NCI-H2196 (cell line): ENCODE data around the gene SEL1L.
"Not testable (repeated sequence)": the region's sequence is repeated elsewhere in the genome, so short reads cannot be mapped to it uniquely, and the experiment has no call there.

Experiments
- DNase-seq: peaks from one replicate; lab custom pipeline; 2025; ENCODE audit not compliant: unreplicated experiment; lab: John Stamatoyannopoulos, UW

Gene SEL1L

DNA sequence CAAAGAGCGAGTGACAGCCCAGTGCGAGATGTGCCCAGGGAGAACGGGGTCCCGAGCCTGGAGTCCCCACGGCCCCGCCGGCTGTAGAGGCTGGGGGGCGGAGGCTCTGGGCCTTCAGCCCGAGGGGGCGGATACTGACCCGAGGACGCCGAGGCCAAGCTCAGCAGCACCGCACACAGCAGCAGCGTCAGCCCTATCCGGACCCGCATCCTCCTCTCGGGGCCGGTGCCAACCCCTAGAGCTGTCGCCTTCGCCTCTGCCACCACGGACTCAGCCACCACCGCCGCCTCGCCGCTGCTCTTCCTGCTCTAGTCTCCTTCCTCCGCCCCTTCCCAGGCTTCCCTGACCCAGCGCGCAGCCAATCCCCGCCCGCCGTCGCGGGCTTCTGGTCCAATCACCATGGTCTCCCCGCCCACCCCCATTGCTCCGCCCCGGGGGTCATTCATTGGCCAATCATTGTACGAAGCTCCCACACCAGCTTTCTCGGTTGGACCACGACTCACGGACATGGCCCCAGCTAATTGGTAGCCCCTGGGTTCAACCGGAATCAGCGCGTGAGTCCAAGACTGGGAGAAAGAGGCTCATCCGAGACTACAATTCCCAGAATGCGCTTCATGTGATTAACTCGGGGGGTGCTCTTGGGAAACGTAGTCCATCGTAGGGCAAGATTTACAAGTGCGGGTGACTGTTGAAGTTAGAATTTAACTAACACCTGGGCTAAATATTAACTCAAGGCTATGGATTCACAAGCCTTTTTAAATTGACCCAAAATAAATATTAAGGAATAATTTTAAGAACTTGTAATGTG is at the start of gene SEL1L:
Gene SEL1L, minus strand, starts transcription at position 318 of the 808 bp plus-strand sequence. Its CDS starts 109 bp downstream, at position 209.
- DNase-seq, result peak; percentile 99

DNA sequence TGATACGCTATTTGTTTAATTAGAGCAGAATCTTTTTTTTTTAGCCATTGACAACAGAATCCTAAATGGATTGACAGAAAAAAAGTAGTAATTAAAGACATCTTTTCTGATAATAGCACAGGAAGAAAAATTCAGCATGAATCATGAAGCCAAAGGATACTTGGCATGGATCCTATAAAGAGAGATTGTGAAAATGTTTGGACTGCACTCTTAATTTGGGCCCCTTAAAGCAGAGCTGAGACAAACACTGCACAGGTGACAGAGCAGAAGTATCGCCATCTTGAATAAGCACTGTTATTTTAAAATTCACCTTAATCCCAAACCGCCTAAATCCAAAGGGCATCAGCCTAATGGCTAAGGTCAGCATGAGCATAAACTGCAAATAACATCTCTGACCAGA is 48.8 kb upstream of the SEL1L start:
- no peak for DNase-seq

DNA sequence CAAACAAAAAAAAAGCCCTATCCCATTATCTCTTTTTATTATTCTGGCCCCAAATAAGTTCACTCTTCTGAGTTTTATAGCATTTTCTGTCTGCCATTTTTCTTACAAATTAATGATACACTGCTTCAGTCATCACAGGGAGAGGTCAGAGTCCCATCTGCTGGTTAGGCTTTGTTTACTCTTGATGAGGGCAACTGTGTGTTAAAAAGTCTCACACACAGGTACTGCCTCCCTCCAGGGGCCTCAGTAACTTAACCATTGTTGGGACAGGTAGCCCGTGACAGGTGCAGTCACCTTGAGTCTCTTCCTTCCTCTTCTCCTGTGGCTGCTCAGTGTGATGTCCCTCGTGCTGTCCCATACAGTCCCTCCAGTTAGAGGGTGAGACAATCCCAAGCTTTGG is 45.5 kb upstream of the SEL1L start:
- no peak for DNase-seq

DNA sequence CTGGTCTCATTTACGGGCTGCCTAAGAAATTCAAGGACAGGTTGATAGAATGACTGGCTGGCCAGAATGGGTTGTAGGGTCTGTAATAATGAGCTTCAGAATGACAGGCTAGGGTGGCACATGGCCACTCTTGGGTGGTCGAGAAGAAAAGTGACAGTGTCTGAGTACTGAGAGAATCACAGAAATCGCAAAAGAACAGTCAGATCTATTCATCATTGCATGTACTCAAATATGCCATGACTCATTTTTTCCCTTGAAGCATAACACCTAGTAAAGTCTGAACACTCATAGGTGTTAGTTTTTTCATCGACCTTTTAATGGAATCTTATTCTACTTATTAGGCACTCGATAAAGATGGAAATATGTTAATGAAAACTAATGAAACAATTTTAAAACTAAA is 37.8 kb upstream of the SEL1L start:
- no peak for DNase-seq

DNA sequence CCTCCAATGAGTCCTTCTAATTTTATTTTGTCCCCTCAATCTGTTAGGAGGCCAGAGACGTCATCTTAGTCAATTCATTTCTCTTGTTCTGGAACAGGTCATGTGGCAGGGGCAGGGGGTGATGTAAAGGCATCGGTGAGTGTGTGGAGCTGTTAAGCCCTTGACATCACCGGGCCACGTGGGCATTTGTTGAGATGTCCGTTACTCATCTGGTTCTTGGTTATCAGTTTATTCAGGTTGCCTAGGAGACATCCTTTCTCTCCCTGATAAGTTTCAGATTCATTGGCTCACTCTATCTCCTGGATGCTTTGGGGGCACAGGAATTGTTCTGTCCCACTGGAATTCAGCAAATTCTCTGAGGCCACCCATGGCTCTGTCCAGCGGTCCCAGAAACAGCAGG is 33.6 kb upstream of the SEL1L start:
- no peak for DNase-seq

DNA sequence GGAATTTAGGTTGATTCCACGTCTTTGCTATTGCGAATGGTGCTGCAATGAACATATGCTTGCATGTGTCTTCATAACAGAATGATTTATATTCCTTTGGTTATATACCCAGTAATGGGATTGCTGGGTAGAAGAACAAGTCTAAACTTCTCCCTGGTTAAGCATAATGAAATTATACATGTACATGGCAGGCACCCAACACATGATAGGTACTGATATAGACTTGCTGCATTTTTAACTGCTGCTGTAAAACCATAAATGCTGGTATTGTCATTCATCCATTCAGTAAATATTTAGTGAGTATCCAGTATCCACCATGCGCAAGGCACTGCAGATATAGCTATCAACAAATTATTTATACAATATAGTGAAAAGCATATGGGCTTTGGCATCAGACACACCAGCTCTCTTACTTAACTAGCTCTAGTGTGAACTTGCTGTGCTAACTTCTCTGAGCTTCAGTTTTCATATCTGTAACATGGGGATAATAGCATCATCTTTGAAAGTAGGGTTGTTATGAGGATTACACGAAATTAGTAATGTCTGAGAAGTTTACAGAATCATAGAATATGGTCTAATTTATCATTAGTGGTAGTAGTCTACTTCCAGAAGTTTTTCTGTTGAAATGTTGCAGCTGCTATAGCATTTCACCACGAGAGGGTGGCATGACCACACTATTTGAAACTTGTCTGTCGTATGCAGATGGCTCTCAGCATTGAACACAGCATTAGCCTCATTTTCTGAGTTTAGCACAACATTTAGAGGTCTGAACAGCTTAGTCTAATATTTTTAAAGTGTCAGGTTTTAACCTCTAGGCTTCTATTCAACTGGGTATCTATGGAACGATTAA is 32.0 kb upstream of the SEL1L start:
- DNase-seq, result no peak

DNA sequence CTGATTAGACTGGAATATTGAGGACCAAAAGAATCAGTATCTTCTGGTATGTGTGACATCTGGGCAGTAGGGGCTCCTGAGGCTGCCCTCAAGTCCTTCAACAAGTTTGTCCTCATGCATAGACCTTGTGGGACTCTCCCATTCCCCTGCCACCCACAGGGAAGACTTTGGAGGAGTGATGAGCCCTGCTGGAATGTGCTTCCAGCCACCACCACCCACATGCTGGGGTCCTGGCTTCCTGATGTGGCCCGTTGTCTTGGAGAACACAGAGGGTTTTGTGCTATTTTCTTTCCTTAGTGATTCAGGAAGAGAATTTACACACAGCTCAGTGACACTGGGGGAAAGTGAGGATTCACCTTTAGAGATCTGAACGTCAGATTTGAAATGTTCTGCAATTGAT is 29.2 kb upstream of the SEL1L start:
- DNase-seq, result no peak

DNA sequence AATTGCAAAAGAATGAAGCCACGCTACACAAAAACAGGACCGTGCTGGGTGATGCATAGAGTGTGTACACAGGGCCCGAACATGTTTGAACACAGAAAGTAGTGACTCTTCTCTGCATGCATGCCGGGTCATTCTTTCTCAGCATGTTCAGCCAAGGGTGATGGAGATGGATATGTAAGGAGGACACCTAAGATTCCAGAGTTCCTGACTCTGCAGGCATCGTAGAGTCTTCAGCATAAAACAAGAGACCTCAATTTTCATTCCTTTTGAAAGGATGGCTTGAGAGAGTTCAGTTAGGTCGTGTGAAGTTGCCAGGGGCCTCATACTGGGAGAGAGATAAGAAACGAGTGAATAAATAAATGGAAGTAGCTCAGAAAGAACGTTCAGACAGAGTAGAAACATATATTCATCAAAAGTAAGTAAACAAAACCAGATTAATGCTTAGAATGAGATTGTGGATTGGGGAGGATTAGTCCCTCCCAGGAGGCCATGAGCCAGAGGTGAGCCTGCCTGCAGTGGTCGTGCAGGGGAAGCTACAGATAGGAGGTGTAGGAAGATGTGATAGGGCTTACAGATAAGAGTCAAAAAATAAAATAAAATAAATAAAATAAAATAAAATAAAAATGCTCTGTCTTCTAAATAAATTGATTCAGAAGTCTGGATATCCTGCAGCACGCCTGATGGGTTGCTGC is 27.6 kb upstream of the SEL1L start:
- DNase-seq, result no peak

DNA sequence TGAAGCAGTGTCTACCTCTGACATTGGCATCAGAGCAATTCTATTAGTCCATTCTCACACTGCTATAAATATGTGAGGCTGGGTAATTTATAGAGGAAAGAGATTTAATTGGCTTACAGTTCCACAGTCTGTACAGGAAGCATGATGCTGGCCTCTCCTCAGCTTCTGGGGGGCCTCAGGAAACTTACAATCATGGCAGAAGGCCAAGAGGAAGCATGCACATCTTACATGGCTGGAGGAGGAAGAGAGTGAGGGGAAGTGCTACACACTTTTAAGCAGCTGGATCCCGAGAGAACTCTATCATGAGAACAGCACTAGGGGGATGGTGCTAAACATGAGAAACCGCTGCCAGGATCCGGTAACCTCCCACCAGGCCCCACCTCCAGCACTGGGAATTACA is 25.7 kb upstream of the SEL1L start:
- no peak for DNase-seq

DNA sequence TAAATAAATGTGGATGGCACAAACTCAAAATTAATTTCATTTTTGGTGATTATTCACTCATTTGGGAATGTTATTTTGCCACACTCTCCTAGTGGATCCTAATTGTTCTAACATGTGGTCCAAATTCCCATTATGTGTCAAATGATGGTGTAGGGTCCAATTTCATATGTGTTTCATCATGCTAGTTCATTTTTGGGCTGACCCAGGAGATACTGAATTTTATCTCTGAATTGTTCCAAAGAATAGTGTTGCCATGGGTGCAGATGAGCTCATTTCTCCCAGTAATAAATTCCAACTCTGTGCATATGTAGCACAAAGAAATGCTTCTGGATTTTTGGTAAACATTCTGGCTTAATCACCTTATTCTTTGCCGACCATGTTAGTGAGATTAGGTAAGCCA is 23.5 kb upstream of the SEL1L start:
- no peak for DNase-seq

DNA sequence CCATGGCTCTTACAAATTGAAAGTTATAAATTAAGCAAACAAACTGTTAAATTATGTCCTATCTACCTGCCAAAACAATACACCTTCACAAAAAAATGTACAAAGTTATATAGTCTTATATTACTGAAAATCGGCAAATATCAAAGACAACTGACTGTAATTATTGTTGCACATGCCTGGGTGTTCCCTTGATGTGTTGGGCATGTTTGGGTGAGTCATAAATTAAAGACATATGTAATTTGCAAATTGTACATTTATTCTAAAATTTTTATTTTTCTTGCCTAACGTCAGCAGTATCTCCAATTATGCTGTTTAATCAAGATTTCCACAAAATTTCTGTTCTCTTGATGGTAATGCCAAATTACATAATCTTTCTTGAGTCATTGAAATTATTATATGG is 22.0 kb upstream of the SEL1L start:
- DNase-seq, result no peak

DNA sequence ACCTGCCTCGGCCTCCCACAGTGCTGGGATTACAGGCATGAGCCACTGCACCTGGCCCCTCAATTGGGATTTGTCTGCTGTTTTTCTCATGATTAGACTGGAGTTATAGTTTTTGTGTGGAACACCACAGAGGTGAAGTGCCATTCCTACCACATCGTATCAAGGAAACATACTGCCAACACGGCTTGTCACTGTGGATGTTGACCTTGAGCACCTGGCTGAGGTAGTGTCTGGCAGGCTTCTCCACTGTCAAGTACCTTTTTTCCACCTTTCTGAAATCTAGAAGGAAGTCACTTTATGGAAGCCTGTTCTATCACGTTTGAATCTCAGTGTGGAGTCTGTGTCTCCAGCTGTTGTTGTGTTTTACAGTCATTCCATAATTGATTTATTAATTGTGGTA is 21.4 kb upstream of the SEL1L start:
- no peak for DNase-seq

DNA sequence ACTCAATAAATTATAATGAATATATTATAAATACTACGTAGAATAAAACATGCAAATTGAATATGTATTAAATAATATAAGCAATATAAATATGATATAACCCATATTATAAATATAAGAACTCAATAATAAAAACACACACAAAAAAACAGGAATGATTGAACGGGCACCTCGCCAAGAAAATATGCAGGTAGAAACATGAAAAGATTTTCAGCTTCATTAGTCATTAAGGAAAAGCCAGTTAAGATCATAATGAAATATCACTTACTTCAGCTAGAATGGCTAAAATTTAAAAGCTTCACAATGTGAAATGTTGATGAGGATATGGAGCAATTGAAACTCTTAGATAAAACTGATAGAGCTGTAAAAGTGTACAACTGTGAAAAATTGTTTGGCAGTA is 17.8 kb upstream of the SEL1L start:
- no peak for DNase-seq

DNA sequence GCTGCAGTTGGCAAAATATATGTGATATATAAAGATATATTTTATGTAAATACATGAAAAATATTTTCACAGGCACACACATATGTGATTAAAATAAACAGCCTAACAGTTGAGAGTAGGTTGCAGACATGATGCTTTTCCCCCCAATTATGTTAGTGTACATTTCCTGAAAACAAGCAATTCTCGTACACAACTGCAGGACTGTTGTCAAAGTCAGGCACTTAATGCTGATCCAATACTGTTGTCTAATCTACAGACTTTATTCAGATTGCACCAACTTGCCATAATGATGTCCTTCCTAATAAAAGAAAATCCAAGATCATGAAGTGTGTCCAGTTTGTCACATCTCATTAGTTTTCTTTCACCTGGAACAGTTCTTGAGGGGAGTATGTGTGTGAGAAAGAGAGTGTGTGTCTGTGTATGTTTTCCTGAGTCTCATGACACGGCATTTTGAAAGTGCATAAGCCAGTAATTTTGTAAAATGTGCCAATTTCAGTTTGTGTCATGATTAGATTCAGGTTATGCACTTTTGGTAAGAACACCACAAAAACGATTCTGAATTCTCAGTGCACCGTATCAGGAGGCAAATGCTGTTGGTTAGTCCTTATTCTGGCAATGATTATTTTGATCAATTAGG is 16.5 kb upstream of the SEL1L start:
- DNase-seq, result no peak

DNA sequence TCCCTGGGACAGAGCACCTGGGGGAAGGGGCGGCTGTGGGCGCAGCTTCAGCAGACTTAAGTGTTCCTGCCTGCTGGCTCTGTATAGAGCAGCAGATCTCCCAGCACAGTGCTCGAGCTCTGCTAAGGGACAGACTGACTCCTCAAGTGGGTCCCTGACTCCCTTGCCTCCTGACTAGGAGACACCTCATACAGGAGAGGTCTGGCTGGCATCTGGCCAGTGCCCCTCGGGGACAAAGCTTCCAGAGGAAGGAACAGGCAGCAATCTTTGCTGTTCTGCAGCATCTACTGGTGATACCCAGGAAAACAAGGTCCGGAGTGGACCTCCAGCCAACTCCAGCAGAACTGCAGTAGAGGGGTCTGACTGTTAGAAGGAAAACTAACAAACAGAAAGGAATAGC is 7.6 kb upstream of the SEL1L start:
- not testable (repeated sequence) for DNase-seq

DNA sequence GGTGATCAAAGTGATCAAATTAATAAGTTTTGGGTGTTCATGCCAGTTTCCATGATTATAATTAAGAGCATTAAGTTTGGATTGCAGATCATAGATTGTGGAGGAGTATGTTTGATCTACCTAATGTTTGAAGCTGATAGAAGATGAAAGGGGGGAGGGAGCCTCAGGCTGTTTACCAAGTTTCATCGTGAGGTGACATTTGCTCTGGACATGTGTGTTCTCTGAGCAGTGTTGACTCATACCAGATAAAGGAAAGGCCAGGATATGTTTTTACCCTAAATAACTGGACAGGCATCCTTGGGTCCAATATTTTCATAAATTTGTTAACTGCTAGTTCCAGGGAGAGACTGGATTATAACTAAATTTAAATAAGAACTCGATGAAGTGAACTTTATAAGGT is 3.5 kb upstream of the SEL1L start:
- DNase-seq, result no peak

DNA sequence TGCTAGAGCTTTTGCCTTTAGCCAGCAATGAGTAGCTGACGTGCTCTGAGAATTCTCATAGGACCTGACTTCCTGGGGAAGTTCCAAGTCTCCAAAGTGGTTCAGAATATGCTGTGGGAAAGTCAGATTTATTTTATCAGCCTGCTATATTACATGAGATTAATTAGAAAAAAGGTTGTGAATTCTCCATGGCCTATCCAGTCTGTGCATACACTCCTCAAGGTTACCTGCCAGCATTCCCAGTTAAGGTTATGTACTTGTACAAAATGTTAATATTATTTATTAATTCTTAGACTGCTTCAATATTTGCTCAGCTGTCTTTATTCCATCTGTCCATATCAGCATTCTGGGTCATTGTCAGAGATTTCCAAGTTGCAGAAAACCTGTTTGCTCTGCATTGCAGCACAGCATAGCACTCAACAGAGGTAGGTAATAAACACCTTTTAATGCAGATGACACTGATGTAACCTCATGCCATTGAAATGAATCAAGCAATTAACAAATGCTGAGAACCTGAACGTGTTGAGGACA is 2.7 kb upstream of the SEL1L start:
- no peak for DNase-seq

DNA sequence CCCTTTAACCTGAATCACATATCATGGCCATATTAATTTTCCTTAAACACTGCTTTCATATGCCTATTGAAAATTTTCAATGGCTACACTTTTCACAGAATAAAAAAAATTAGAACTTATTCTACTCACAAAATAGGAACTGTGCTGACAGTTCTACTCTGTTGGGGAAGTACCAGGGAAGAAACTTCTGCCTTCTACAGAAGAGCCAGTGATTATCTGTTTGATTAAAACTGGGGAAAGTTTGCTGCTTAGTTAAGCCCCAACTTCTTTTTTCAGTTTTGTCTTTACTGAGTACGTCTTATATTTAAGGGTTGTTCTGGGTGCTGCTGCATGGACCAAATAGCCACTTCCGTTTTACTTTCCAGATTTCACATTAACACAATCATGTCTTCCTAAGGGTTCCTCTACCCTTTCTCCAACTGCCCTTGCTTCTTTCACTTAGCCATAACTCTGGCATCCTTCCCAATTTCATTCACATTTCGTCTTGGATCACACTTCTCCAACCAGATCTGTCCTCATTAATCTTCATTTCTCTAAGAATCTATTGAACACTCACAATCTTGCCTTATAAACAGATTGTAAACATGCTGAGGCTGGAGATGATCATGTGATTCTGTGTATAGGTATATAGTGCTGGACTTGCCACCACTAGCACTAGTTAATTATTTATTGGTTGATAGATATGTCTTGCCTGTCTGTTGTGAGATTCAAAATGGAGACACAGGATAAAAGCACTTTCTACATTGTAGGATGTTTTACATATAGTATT is 1.9 kb upstream of the SEL1L start:
- DNase-seq, result no peak

DNA sequence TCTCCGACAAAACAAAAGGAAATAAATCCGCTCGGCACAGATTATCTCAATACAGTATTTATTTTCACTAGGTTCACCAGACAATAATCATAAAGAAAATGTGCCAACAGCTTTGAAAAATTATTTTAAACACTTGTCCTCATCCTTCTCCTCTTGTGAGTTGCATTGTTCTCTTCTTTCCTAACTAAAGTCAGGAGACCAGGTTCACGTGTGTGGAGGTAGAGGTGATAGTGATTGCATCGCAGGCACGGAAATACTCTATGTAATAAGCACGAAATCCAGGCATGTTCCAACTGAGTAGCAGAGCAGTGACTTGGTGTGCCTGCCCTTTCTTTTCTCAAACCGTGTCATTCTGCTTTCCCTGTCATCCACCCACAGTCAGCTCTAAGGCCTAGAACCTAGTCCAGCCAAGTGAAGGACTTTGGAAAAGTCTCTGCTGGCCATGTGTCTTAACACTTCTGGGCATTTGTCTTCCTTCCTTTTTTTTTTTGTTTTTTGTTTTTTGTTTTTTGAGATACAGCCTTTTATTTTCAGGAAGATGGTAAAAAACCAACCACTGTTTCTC is 939 bp upstream of the SEL1L start:
- DNase-seq, result no peak

DNA sequence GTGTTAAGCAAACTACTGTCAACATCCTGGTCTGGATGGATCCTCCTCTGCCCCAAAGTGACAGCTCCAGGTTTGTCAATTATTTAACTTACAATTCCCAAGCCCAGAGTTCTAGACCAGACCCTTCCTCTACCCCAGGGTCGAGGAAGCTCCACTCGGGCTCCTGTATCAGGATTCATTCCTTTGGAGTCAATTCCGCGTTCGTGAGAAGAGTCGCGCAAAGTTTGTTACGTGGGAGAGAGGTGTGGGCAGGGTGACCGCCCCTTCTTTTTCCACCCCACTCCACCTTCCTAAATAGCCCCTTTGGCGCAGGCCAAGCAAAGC is 479 bp downstream of the SEL1L start:
- no peak for DNase-seq
